Mucosa of descending colon (tissue), 3 donors: ENCODE measurements around the gene EIF2AK3. TPM values are rescaled to one million over a fixed set of nuclear protein-coding genes. Genes with fewer than 3 reads are reported as not detected.

ENCODE experiments used
- ATAC-seq: fragments of 200-7000 bp; cut with Tn5 transposase; one replicate; pipeline ENCODE4 v1.9.1; 2020; ENCODE audit warnings: mild to moderate bottlenecking, moderate library complexity
- DNase-seq, 3 donors: peaks; one replicate each; pipeline ENCODE4 v3.0.0-alpha.2; 2020
- H3K36me3 ChIP-seq: fragments of 200-600 bp; one replicate; pipeline ENCODE4 v1.8.0; 2021; ENCODE audit warnings: low read depth, mild to moderate bottlenecking
- H3K4me1 ChIP-seq: fragments of 200-600 bp; one replicate; pipeline ENCODE4 v1.8.0; 2021; ENCODE audit warnings: low read depth, mild to moderate bottlenecking
- H3K4me3 ChIP-seq: fragments of 200-600 bp; one replicate; pipeline ENCODE4 v1.8.0; 2021; ENCODE audit warnings: mild to moderate bottlenecking
- H3K9me3 ChIP-seq: fragments of 200-600 bp; one replicate; pipeline ENCODE4 v1.8.0; 2021; ENCODE audit warnings: mild to moderate bottlenecking
- CTCF ChIP-seq: fragments of 200-600 bp; IDR thresholded peaks from one replicate; pipeline ENCODE4 v1.8.0; 2022; ENCODE audit warnings: antibody characterized with exemption, mild to moderate bottlenecking
- intact Hi-C, 2 donors: fragments of 100-400 bp; cut with DNase I in 1 of 2; cut with micrococcal nuclease in 1 of 2; formaldehyde crosslinking; loops; one replicate each; pipeline versions ENCODE4 v1.11.0 to v1.11.1; 2022; cut with DNase I, micrococcal nuclease
- total RNA-seq, 3 donors: library from RNA; stranded (reverse); fragmentation: NEBNext Ultra II Directional in 2 of 3; extraction: Animal tissue kit (Norgen Biotek cat#: 25700) in 2 of 3; gene quantifications; one replicate each; pipeline versions ENCODE4 v1.2.1 to v1.2.4, GENCODE V29; 2021 to 2023
- donor health status: DM: no; HTN: no; CAD: no; lungs with moderate emphysema.
- donor health status: DM: no; HTN: no; CAD: no.
- donor health status: DM: no; HTN: yes; CAD: no.

The EIF2AK3 gene
- total RNA-seq, 3 donors from 2014 or later, result 20.4 to 31.6 (median 30.4) TPM

GRCh38 chr2:88600038-88600465 lies 27.2 kb downstream of the EIF2AK3 start:
- H3K4me3 ChIP-seq, result no peak overlapping the region
- intact Hi-C loops, result no loop called here
- no peaks in the 10 kb centered on the region for H3K36me3 ChIP-seq
- ATAC-seq (peak; percentile 100), DNase-seq (peak in 1 of 3 donors; percentile 67)
- no peaks in the 10 kb centered on the region for H3K9me3 ChIP-seq
- H3K4me1 ChIP-seq, result peaks cover 19% of the 10 kb centered on the region
- TF ChIP-seq CTCF, result no peak

GRCh38 chr2:88599527-88599926 lies 27.7 kb downstream of the EIF2AK3 start:
- DNase-seq (no peak), ATAC-seq (no peak)
- H3K9me3 ChIP-seq, result no peaks in the 10 kb centered on the region
- no peaks in the 10 kb centered on the region for H3K36me3 ChIP-seq
- peaks cover 19% of the 10 kb centered on the region for H3K4me1 ChIP-seq
- intact Hi-C loops, result no loop called here
- TF ChIP-seq CTCF, result no peak
- no peak overlapping the region for H3K4me3 ChIP-seq

GRCh38 chr2:88597168-88597567 lies 30.1 kb downstream of the EIF2AK3 start:
- no peak for TF ChIP-seq CTCF
- ATAC-seq, result no peak

GRCh38 chr2:88596141-88596830 lies 31.0 kb downstream of the EIF2AK3 start:
- DNase-seq, result no peak
- H3K36me3 ChIP-seq, result no peaks in the 10 kb centered on the region

More at GRCh38 chr2:88597168-88597567, 30.1 kb downstream of the EIF2AK3 start:
- no peak for DNase-seq
- Histone ChIP-seq H3K36me3 (no peaks in the 10 kb centered on the region), H3K9me3 (no peaks in the 10 kb centered on the region), H3K4me3 (no peak overlapping the region), H3K4me1 (peaks cover 19% of the 10 kb centered on the region)
- intact Hi-C loops, result no loop called here

GRCh38 chr2:88591698-88592097 lies 35.6 kb downstream of the EIF2AK3 start:
- Histone ChIP-seq H3K36me3 (no peaks in the 10 kb centered on the region), H3K4me3 (no peak overlapping the region), H3K4me1 (no peaks in the 10 kb centered on the region), H3K9me3 (no peaks in the 10 kb centered on the region)
- intact Hi-C loops, result loop anchor here (1.0 to 5.0 kb wide), 2 partner anchors 78 to 81 kb away; no protein-coding TSS in a partner anchor
- no peak for ATAC-seq
- no peak for TF ChIP-seq CTCF
- no peak for DNase-seq

More at GRCh38 chr2:88596141-88596830, 31.0 kb downstream of the EIF2AK3 start:
- Histone ChIP-seq H3K4me3 (no peak overlapping the region), H3K9me3 (no peaks in the 10 kb centered on the region), H3K4me1 (peaks cover 19% of the 10 kb centered on the region)
- ATAC-seq, result no peak
- intact Hi-C loops, result no loop called here
- TF ChIP-seq CTCF, result no peak
